ENCODE results near the gene CMBL. TPM values are rescaled to one million over a fixed set of nuclear protein-coding genes. Genes with fewer than 3 reads are reported as not detected.

CMBL gene
- total and polyA plus RNA-seq, 2 of the 13 experiments (the other 11 are each of a cell fraction or from before 2014, with no cell fraction given): 11.5 to 17.0 TPM

- TF ChIP-seq TFDP2 (CRISPR knock-in tag; IDR thresholded peaks at IDR 0.05) (0 out of 2 replicates have a peak, but pooled peaks have one; percentile 36), ZC3H13 (CRISPR knock-in tag; IDR thresholded peaks at IDR 0.05) (0 out of 2 replicates have a peak, but pooled peaks have one; percentile 24), ZNF331 (CRISPR knock-in tag; IDR thresholded peaks at IDR 0.05) (0 out of 2 replicates have a peak, but pooled peaks have one; percentile 60), ZNF589 (CRISPR knock-in tag; conservative IDR thresholded peaks at IDR 0.05) (peak; percentile 57; the same call in 1 of the 2 replicates), MAFG (CRISPR knock-in tag; IDR thresholded peaks at IDR 0.05) (no peak), CHD2 (IDR thresholded peaks at IDR 0.05; ENCODE audit: low read depth, low read length) (peak; percentile 39; the same call in 1 of the 2 replicates), U2AF2 (IDR thresholded peaks at IDR 0.05; ENCODE audit: low read depth, low read length) (no peak), HOXD1 (CRISPR knock-in tag; IDR thresholded peaks at IDR 0.05) (no peak), RBM39 (IDR thresholded peaks at IDR 0.05; ENCODE audit: low read depth, low read length, poor library complexity, severe bottlenecking) (peak; percentile 80), ZNF180 (CRISPR knock-in tag; IDR thresholded peaks at IDR 0.05; ENCODE audit: borderline replicate concordance, low read depth) (no peak; the same call in 1 of the 2 replicates), PCBP1 (IDR thresholded peaks at IDR 0.05; ENCODE audit: borderline replicate concordance, low read depth, low read length) (no peak), NFE2L1 (CRISPR knock-in tag; IDR thresholded peaks at IDR 0.05; ENCODE audit: borderline replicate concordance) (no peak), ZFP36L1 (CRISPR knock-in tag; IDR thresholded peaks at IDR 0.05) (no peak), RERE (CRISPR knock-in tag; IDR thresholded peaks at IDR 0.05; ENCODE audit: low read depth) (no peak), ZNF883 (CRISPR knock-in tag; IDR thresholded peaks at IDR 0.05; ENCODE audit: not compliant biosample characterization) (peak; percentile 63), CTCF (CRISPR knock-in tag; IDR thresholded peaks at IDR 0.05) (no peak), HIC2 (CRISPR knock-in tag; IDR thresholded peaks at IDR 0.05; ENCODE audit: low read depth) (0 out of 2 replicates have a peak, but pooled peaks have one; percentile 50)
Measured at GRCh38 chr5:10307206-10308148, at the start of gene CMBL (continued).

Measured in HepG2 (cell line).